WTC11 (cell line): Measurements from ENCODE around the gene ZNF500. TPM values are rescaled to one million over a fixed set of nuclear protein-coding genes. Genes with fewer than 3 reads are reported as not detected.
A peak's percentile ranks its signal among the peaks of the same experiment; 100 is the strongest.

Experiments used
- ATAC-seq: fragments of 200-7000 bp; cut with Tn5 transposase; 2 replicates; pipeline ENCODE4 v1.10.0; 2021; ENCODE audit warnings: mild to moderate bottlenecking, moderate library complexity
- CTCF ChIA-PET: fragments of 300-600 bp; sonication (Branson Sonifier 250); formaldehyde crosslinking; loops from one replicate; lab custom pipeline; 2021; ENCODE audit warnings: antibody characterized with exemption; lab: Charles Lee
- POLR2A ChIA-PET: fragments of 350-600 bp; sonication (Branson Sonifier 250); formaldehyde crosslinking; loops from one replicate; lab custom pipeline; 2021; ENCODE audit warnings: antibody characterized with exemption; lab: Charles Lee
- DNase-seq: peaks from one replicate; pipeline ENCODE4 v3.0.0; 2021; ENCODE audit warnings: low spot score
- H3K27ac Mint-ChIP-seq: 2 replicates; pipeline ENCODE4 v1.8.0; 2021; ENCODE audit warnings: mixed read lengths
- H3K27me3 Mint-ChIP-seq: 2 replicates; pipeline ENCODE4 v1.8.0; 2021; ENCODE audit warnings: low read depth, mild to moderate bottlenecking, moderate library complexity, mixed read lengths
- H3K36me3 Mint-ChIP-seq: 2 replicates; pipeline ENCODE4 v1.8.0; 2021; ENCODE audit warnings: mixed read lengths
- H3K4me1 Mint-ChIP-seq: 2 replicates; pipeline ENCODE4 v1.8.0; 2022; ENCODE audit warnings: mixed read lengths
- H3K4me3 Mint-ChIP-seq: 2 replicates; pipeline ENCODE4 v1.8.0; 2021; ENCODE audit warnings: mild to moderate bottlenecking, moderate library complexity, mixed read lengths
- H3K9me3 Mint-ChIP-seq: 2 replicates; pipeline ENCODE4 v1.8.0; 2021; ENCODE audit warnings: mixed read lengths
- FOXK1 ChIP-seq: sonication (generic); formaldehyde crosslinking; IDR thresholded peaks from 2 replicates; pipeline ENCODE4 v1.8.0; 2022; ENCODE audit warnings: mild to moderate bottlenecking, moderate library complexity, missing genetic modification reagents
- GTF2I ChIP-seq: fragments of 250-450 bp; sonication (Bioruptor Pico); conservative IDR thresholded peaks from 2 replicates; pipeline ENCODE4 v1.4.0; 2021; ENCODE audit warnings: mild to moderate bottlenecking
- NFYB ChIP-seq: sonication (generic); formaldehyde crosslinking; conservative IDR thresholded peaks from 2 replicates; pipeline ENCODE4 v1.8.0; 2022; ENCODE audit warnings: low read depth, missing genetic modification reagents
- NR1H2 ChIP-seq: sonication (generic); formaldehyde crosslinking; IDR thresholded peaks from 2 replicates; pipeline ENCODE4 v1.9.0; 2021; ENCODE audit warnings: mild to moderate bottlenecking, moderate library complexity, missing genetic modification reagents
- PRRX2 ChIP-seq: fragments of 250-450 bp; sonication (Bioruptor Pico); IDR thresholded peaks from 2 replicates; pipeline ENCODE4 v1.8.0; 2021; ENCODE audit warnings: mild to moderate bottlenecking
- RORB ChIP-seq: fragments of 250-450 bp; sonication (Bioruptor Pico); IDR thresholded peaks from 2 replicates; pipeline ENCODE4 v1.9.0; 2021; ENCODE audit warnings: mild to moderate bottlenecking
- SOX15 ChIP-seq: fragments of 250-450 bp; sonication (Bioruptor Pico); IDR thresholded peaks from 2 replicates; pipeline ENCODE4 v1.9.0; 2021; ENCODE audit warnings: mild to moderate bottlenecking
- TEAD4 ChIP-seq: sonication (generic); formaldehyde crosslinking; IDR thresholded peaks from 2 replicates; pipeline ENCODE4 v1.8.0; 2022; ENCODE audit warnings: mild to moderate bottlenecking, missing genetic modification reagents
- ZNF219 ChIP-seq: sonication (generic); formaldehyde crosslinking; IDR thresholded peaks from 2 replicates; pipeline ENCODE4 v1.8.0; 2023; ENCODE audit warnings: missing genetic modification reagents, mild to moderate bottlenecking, borderline replicate concordance
- total RNA-seq: library from RNA; stranded (reverse); gene quantifications from 3 replicates; pipeline ENCODE4 v1.2.3, GENCODE V29; 2021
- TF ChIP-seq, protein P1 (sequence below): sonication (generic); formaldehyde crosslinking; IDR thresholded peaks from 2 replicates; pipeline ENCODE4 v1.8.1; 2022; ENCODE audit warnings: low read depth, missing genetic modification reagents, borderline replicate concordance
- TF ChIP-seq, protein P2 (sequence below): sonication (generic); formaldehyde crosslinking; IDR thresholded peaks from 2 replicates; pipeline ENCODE4 v1.8.0; 2023; ENCODE audit warnings: missing genetic modification reagents, mild to moderate bottlenecking, borderline replicate concordance
- TF ChIP-seq, protein P3 (sequence below): sonication (generic); formaldehyde crosslinking; IDR thresholded peaks from 2 replicates; pipeline ENCODE4 v1.8.1; 2022; ENCODE audit warnings: low read depth, mild to moderate bottlenecking, moderate library complexity, missing genetic modification reagents, borderline replicate concordance
- TF ChIP-seq, protein P4 (sequence below): sonication (generic); formaldehyde crosslinking; conservative IDR thresholded peaks from 2 replicates; pipeline ENCODE4 v1.8.1; 2023; ENCODE audit warnings: mild to moderate bottlenecking, low read depth, missing genetic modification reagents, moderate library complexity
- TF ChIP-seq, protein P5 (sequence below): fragments of 250-450 bp; sonication (Bioruptor Pico); IDR thresholded peaks from 2 replicates; pipeline ENCODE4 v2.1.2; 2022; ENCODE audit warnings: mild to moderate bottlenecking, moderate library complexity
- TF ChIP-seq, protein P6 (sequence below): sonication (generic); formaldehyde crosslinking; IDR thresholded peaks from 2 replicates; pipeline ENCODE4 v1.8.0; 2022; ENCODE audit warnings: mild to moderate bottlenecking, missing genetic modification reagents
- TF ChIP-seq, protein P7 (sequence below): sonication (generic); formaldehyde crosslinking; IDR thresholded peaks from 2 replicates; pipeline ENCODE4 v1.8.0; 2022; ENCODE audit warnings: mild to moderate bottlenecking, missing genetic modification reagents

The ZNF500 gene
- total RNA-seq, 1 experiment from 2014 or later: 19.9 TPM

DNA sequence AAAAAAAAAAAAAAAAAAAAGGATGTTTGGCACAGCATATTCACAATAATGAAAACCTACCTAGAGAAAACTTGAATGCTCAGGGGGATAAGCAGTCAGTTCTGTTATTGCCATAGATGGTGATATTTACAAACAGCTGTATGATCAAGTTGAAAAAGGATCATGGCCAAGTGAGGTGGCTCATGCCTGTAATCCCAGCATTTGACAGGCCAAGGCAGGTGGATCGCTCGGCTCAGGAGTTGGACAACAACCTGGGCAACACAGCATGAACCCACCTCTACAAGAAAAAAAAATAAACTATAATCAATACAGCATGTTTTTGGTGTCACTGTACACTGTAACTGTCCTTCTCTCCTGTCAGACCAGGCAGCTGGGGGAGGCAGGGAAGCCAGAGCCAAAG lies 52.0 kb downstream of the ZNF500 start (continued):
- TF ChIP-seq, protein P1, sequence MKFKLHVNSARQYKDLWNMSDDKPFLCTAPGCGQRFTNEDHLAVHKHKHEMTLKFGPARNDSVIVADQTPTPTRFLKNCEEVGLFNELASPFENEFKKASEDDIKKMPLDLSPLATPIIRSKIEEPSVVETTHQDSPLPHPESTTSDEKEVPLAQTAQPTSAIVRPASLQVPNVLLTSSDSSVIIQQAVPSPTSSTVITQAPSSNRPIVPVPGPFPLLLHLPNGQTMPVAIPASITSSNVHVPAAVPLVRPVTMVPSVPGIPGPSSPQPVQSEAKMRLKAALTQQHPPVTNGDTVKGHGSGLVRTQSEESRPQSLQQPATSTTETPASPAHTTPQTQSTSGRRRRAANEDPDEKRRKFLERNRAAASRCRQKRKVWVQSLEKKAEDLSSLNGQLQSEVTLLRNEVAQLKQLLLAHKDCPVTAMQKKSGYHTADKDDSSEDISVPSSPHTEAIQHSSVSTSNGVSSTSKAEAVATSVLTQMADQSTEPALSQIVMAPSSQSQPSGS: no peak
- TF ChIP-seq NR1H2 (CRISPR knock-in tag) (no peak), PRRX2 (CRISPR knock-in tag) (no peak), ZNF219 (CRISPR knock-in tag) (no peak)
- TF ChIP-seq, protein P2, sequence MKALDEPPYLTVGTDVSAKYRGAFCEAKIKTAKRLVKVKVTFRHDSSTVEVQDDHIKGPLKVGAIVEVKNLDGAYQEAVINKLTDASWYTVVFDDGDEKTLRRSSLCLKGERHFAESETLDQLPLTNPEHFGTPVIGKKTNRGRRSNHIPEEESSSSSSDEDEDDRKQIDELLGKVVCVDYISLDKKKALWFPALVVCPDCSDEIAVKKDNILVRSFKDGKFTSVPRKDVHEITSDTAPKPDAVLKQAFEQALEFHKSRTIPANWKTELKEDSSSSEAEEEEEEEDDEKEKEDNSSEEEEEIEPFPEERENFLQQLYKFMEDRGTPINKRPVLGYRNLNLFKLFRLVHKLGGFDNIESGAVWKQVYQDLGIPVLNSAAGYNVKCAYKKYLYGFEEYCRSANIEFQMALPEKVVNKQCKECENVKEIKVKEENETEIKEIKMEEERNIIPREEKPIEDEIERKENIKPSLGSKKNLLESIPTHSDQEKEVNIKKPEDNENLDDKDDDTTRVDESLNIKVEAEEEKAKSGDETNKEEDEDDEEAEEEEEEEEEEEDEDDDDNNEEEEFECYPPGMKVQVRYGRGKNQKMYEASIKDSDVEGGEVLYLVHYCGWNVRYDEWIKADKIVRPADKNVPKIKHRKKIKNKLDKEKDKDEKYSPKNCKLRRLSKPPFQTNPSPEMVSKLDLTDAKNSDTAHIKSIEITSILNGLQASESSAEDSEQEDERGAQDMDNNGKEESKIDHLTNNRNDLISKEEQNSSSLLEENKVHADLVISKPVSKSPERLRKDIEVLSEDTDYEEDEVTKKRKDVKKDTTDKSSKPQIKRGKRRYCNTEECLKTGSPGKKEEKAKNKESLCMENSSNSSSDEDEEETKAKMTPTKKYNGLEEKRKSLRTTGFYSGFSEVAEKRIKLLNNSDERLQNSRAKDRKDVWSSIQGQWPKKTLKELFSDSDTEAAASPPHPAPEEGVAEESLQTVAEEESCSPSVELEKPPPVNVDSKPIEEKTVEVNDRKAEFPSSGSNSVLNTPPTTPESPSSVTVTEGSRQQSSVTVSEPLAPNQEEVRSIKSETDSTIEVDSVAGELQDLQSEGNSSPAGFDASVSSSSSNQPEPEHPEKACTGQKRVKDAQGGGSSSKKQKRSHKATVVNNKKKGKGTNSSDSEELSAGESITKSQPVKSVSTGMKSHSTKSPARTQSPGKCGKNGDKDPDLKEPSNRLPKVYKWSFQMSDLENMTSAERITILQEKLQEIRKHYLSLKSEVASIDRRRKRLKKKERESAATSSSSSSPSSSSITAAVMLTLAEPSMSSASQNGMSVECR (CRISPR knock-in tag): no peak

DNA sequence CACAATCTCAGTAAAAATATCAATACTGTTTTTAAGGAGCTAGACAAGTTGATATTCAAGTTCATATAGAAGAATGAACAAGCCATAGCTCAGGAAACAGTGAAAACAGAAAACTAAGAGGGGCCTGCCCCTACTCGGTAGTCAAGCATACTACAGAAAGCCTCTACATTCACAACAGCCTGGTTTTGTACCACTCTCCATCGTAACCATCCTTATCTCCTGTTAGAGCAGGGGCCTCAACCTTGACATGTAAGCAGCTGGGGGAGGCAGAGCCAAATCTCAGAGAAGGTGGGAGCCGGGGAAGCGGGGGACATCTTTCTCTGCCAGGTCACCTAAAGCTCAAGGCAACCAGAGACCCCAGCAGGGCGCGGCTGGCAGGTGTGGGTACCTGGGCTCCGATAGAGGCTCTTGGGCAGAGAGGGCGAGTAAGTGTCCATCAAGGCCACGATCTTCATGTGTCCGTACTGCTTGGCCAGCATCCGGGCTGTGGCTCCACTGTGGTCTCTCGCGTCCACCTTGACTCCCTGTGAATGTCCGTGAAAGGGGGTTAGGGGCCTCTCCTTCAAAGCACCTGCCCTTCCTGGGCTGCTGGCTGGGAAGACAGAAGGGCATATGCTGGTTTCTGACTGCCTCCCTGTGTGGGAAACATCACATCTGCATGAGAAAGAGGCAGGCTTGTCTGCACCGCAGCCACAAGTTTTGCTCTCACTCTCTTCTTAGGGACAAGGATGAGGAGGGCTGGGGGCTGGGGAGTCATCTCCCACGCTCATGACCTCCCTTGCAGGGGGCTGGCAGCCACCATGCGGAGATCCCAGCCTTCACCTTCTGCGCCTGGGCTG lies 53.1 kb downstream of the ZNF500 start:
- Mint-ChIP-seq H3K27ac (peak overlapping the region; percentile 97), H3K27me3 (no peaks in the 10 kb centered on the region), H3K9me3 (no peaks in the 10 kb centered on the region), H3K4me1 (peaks cover 29% of the 10 kb centered on the region), H3K36me3 (peaks cover 40% of the 10 kb centered on the region), H3K4me3 (no peak overlapping the region)
- peak; percentile 55 for DNase-seq
- ChIA-PET CTCF (interaction anchor here (0.8 to 1.8 kb wide), 3 partner anchors 18 to 63 kb away, joined by 3 to 6 read pairs (median 3); no protein-coding TSS in a partner anchor), POLR2A (no interaction called here)
- ATAC-seq: peak; percentile 89
- TF ChIP-seq, protein P3, sequence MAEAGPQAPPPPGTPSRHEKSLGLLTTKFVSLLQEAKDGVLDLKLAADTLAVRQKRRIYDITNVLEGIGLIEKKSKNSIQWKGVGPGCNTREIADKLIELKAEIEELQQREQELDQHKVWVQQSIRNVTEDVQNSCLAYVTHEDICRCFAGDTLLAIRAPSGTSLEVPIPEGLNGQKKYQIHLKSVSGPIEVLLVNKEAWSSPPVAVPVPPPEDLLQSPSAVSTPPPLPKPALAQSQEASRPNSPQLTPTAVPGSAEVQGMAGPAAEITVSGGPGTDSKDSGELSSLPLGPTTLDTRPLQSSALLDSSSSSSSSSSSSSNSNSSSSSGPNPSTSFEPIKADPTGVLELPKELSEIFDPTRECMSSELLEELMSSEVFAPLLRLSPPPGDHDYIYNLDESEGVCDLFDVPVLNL (CRISPR knock-in tag): no peak
- TF ChIP-seq, protein P4, sequence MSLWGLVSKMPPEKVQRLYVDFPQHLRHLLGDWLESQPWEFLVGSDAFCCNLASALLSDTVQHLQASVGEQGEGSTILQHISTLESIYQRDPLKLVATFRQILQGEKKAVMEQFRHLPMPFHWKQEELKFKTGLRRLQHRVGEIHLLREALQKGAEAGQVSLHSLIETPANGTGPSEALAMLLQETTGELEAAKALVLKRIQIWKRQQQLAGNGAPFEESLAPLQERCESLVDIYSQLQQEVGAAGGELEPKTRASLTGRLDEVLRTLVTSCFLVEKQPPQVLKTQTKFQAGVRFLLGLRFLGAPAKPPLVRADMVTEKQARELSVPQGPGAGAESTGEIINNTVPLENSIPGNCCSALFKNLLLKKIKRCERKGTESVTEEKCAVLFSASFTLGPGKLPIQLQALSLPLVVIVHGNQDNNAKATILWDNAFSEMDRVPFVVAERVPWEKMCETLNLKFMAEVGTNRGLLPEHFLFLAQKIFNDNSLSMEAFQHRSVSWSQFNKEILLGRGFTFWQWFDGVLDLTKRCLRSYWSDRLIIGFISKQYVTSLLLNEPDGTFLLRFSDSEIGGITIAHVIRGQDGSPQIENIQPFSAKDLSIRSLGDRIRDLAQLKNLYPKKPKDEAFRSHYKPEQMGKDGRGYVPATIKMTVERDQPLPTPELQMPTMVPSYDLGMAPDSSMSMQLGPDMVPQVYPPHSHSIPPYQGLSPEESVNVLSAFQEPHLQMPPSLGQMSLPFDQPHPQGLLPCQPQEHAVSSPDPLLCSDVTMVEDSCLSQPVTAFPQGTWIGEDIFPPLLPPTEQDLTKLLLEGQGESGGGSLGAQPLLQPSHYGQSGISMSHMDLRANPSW: no peak
- TF ChIP-seq, protein P5, sequence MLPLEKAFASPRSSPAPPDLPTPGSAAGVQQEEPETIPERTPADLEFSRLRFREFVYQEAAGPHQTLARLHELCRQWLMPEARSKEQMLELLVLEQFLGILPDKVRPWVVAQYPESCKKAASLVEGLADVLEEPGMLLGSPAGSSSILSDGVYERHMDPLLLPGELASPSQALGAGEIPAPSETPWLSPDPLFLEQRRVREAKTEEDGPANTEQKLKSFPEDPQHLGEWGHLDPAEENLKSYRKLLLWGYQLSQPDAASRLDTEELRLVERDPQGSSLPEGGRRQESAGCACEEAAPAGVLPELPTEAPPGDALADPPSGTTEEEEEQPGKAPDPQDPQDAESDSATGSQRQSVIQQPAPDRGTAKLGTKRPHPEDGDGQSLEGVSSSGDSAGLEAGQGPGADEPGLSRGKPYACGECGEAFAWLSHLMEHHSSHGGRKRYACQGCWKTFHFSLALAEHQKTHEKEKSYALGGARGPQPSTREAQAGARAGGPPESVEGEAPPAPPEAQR: no peak
- TF ChIP-seq, protein P6, sequence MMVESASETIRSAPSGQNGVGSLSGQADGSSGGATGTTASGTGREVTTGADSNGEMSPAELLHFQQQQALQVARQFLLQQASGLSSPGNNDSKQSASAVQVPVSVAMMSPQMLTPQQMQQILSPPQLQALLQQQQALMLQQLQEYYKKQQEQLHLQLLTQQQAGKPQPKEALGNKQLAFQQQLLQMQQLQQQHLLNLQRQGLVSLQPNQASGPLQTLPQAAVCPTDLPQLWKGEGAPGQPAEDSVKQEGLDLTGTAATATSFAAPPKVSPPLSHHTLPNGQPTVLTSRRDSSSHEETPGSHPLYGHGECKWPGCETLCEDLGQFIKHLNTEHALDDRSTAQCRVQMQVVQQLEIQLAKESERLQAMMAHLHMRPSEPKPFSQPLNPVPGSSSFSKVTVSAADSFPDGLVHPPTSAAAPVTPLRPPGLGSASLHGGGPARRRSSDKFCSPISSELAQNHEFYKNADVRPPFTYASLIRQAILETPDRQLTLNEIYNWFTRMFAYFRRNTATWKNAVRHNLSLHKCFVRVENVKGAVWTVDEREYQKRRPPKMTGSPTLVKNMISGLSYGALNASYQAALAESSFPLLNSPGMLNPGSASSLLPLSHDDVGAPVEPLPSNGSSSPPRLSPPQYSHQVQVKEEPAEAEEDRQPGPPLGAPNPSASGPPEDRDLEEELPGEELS: 0 out of 2 replicates have a peak, but pooled peaks have one; percentile 35
- TF ChIP-seq, protein P7, sequence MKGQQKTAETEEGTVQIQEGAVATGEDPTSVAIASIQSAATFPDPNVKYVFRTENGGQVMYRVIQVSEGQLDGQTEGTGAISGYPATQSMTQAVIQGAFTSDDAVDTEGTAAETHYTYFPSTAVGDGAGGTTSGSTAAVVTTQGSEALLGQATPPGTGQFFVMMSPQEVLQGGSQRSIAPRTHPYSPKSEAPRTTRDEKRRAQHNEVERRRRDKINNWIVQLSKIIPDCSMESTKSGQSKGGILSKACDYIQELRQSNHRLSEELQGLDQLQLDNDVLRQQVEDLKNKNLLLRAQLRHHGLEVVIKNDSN (CRISPR knock-in tag): no peak
- TF ChIP-seq TEAD4 (CRISPR knock-in tag) (no peak), GTF2I (CRISPR knock-in tag) (no peak), SOX15 (CRISPR knock-in tag) (no peak), NFYB (CRISPR knock-in tag) (no peak), FOXK1 (CRISPR knock-in tag) (0 out of 2 replicates have a peak, but pooled peaks have one; percentile 36), RORB (CRISPR knock-in tag) (no peak)
- TF ChIP-seq, protein P1: no peak
